ENCODE measurements around the gene MGMT. TPM values are rescaled to one million over a fixed set of nuclear protein-coding genes. Genes with fewer than 3 reads are reported as not detected.

Gene MGMT
- total and polyA plus RNA-seq, 2 of the 4 experiments (the other 2 are of a cell fraction) = 11.5 to 17.8 TPM

GRCh38 chr10:129621062-129621461 lies 154.0 kb downstream of the MGMT start:
- no peak for ATAC-seq (ENCODE audit: low read depth)
- no peak overlapping the region for H3K4me2 ChIP-seq (ENCODE audit: low read depth, low read length)
- no peak overlapping the region for H4K8ac ChIP-seq (ENCODE audit: low read depth in 2 of 2, low read length in 2 of 2)
- H3K4me3 ChIP-seq (ENCODE audit: insufficient read depth, low read depth, low read length) = no peak overlapping the region
- no peak for DNase-seq
- no peaks in the 10 kb centered on the region for H4K20me1 ChIP-seq (ENCODE audit: insufficient read depth, low read length)
- H4K91ac ChIP-seq (ENCODE audit: insufficient read depth, low read depth, low read length) = no peak overlapping the region
- in situ Hi-C loops (cut with MboI; ENCODE audit: low sequenced_read_pairs) = no loop called here
- H3K4ac ChIP-seq (ENCODE audit: low read depth, low read length) = no peak overlapping the region
- no peak overlapping the region for H3K27ac ChIP-seq (ENCODE audit: insufficient read depth, low read length)
- H3K79me1 ChIP-seq (ENCODE audit: low read depth in 1 of 2, low read length in 2 of 2) = no peaks in the 10 kb centered on the region; a peak in 1 of 4 replicates
- no peaks in the 10 kb centered on the region; the same call in 1 of the 2 replicates for H3K9me1 ChIP-seq (ENCODE audit: insufficient read depth, low read length)
- no peak overlapping the region for H2BK5ac ChIP-seq (ENCODE audit: low read depth, low read length, poor library complexity, severe bottlenecking)
- peaks cover 6% of the 10 kb centered on the region; the same call in 1 of the 2 replicates for H3K4me1 ChIP-seq (ENCODE audit: control insufficient read depth, insufficient read depth, low read length)
- no peak overlapping the region for H3K9ac ChIP-seq (ENCODE audit: low read depth, low read length)
- H3K27me3 ChIP-seq (ENCODE audit: control insufficient read depth, insufficient read depth, low read length) = no peaks in the 10 kb centered on the region
- H3K18ac ChIP-seq (ENCODE audit: low read depth, low read length) = no peak overlapping the region
- CTCF ChIA-PET = no interaction called here
- H3K36me3 ChIP-seq (ENCODE audit: control insufficient read depth, insufficient read depth, low read length) = no peaks in the 10 kb centered on the region
- H4K5ac ChIP-seq (ENCODE audit: low read depth, low read length) = no peak overlapping the region
- POLR2A ChIA-PET (ENCODE audit: unreplicated experiment) = no interaction called here
- TF ChIP-seq CTCF (conservative IDR thresholded peaks at IDR 0.05; ENCODE audit: low read depth, low read length) = no peak
- TF ChIP-seq SMC3 (IDR thresholded peaks at IDR 0.05; ENCODE audit: low read depth, low read length) = no peak
- no peak for TF ChIP-seq NFE2L2 (IDR thresholded peaks at IDR 0.05; ENCODE audit: low read depth, low read length)
- no peak for TF ChIP-seq CHD1 (IDR thresholded peaks at IDR 0.05; ENCODE audit: low read depth, low read length)
- TF ChIP-seq RCOR1 (IDR thresholded peaks at IDR 0.05; ENCODE audit: insufficient replicate concordance, low read length) = no peak
- no peak for TF ChIP-seq FOS (IDR thresholded peaks at IDR 0.05; ENCODE audit: low read depth, low read length)
- no peak for TF ChIP-seq POLR2A (IDR thresholded peaks at IDR 0.05; ENCODE audit: low read depth, low read length)
- no peak for TF ChIP-seq CEBPB (IDR thresholded peaks at IDR 0.05; ENCODE audit: low read depth, low read length)
- TF ChIP-seq BHLHE40 (IDR thresholded peaks at IDR 0.05; ENCODE audit: low read depth, low read length) = no peak
- no peak for TF ChIP-seq MAFK (IDR thresholded peaks at IDR 0.05; ENCODE audit: low read depth, low read length)
- no peak for TF ChIP-seq MAZ (IDR thresholded peaks at IDR 0.05; ENCODE audit: borderline replicate concordance, low read depth, low read length)
- no peak for TF ChIP-seq ELK1 (IDR thresholded peaks at IDR 0.05; ENCODE audit: borderline replicate concordance, low read depth, low read length)
- TF ChIP-seq RFX5 (IDR thresholded peaks at IDR 0.05; ENCODE audit: low read depth, low read length) = no peak
- TF ChIP-seq, protein P1, sequence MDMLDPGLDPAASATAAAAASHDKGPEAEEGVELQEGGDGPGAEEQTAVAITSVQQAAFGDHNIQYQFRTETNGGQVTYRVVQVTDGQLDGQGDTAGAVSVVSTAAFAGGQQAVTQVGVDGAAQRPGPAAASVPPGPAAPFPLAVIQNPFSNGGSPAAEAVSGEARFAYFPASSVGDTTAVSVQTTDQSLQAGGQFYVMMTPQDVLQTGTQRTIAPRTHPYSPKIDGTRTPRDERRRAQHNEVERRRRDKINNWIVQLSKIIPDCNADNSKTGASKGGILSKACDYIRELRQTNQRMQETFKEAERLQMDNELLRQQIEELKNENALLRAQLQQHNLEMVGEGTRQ (IDR thresholded peaks at IDR 0.05; ENCODE audit: low read depth, low read length) = no peak
- no peak for TF ChIP-seq MXI1 (IDR thresholded peaks at IDR 0.05; ENCODE audit: borderline replicate concordance, low read depth, low read length)
- no peak for TF ChIP-seq RAD21 (IDR thresholded peaks at IDR 0.05; ENCODE audit: low read length)
- no peak overlapping the region for H2AK9ac ChIP-seq (replicated peaks; ENCODE audit: low read depth, low read length, poor library complexity)
- H2AFZ ChIP-seq (replicated peaks; ENCODE audit: low read length, poor library complexity) = no peak overlapping the region
- no peak overlapping the region for H3K14ac ChIP-seq (replicated peaks; ENCODE audit: low read depth, low read length)
- dilution Hi-C loops (cut with HindIII; ENCODE audit: low sequenced_read_pairs, unreplicated experiment) = no loop called here
- no peak overlapping the region for H2BK20ac ChIP-seq (ENCODE audit: low read depth, low read length)
- intact Hi-C loops (cut with micrococcal nuclease) = no loop called here
- BruUV-seq (replicated peaks) = no TSS peak
- H2AK5ac ChIP-seq (ENCODE audit: low read depth, low read length) = no peak overlapping the region
- 83% methylated on average over 2 of the region's 7 CpGs; no CpG with 5 or more reads in 1 of the 2 experiments for WGBS, 2 experiments (ENCODE audit: extremely low coverage in 2 of 2, insufficient read length in 1 of 2)
- H3K56ac ChIP-seq (ENCODE audit: extremely low read depth, insufficient read depth, low read length) = no peak overlapping the region
- no peak overlapping the region for H2BK15ac ChIP-seq (ENCODE audit: low read depth, low read length)
- no peak overlapping the region for H3K23ac ChIP-seq (ENCODE audit: low read depth, low read length)
- H3K9me3 ChIP-seq (ENCODE audit: control insufficient read depth, insufficient read depth, low read length) = peaks cover 2% of the 10 kb centered on the region; the same call in 1 of the 2 replicates
- H2BK120ac ChIP-seq (ENCODE audit: low read depth, low read length) = no peak overlapping the region

Data from IMR-90 (cell line).